Bone marrow (tissue), 2 donors: ENCODE results near the gene PCGF5.

Experiments
- DNase-seq, 2 donors: peaks; one replicate each; lab custom pipeline; 2025; lab: John Stamatoyannopoulos, UW

PCGF5 gene

DNA sequence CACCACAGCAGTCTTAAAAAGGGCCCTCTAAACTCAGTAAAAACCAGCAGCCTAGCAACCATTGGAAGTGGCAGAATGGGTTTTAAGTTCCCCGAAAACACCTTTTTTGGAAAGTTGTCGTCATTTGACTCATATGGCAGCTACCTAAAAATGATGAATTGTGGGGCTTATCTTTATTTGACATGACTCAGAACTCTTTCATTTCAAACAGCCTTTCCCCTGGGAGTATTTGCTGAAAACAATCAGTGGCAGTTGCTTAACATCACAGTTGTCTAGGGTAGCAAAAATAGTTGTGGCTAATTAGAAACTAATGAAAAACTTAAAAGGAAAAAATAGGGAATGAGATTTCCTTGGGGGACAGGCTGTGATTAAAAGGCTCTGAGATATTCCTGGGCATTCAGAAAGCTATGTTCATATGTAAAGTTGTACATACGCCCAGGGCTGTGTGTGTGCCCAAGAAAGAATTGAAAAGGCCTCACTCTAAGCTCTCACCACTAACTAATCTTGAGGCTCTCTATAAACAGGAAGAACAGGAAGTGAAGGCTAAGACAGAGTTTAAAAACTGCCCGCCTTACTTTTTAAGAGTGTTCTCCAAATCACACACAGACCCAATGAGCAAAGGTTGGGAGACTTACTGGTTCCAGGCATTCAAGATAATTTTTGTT, 108.0 kb downstream of the PCGF5 start:
- no peak for DNase-seq
